ENCODE data around the gene PARD3B.
A peak's percentile ranks its signal among the peaks of the same experiment; 100 is the strongest.

Gene PARD3B

DNA sequence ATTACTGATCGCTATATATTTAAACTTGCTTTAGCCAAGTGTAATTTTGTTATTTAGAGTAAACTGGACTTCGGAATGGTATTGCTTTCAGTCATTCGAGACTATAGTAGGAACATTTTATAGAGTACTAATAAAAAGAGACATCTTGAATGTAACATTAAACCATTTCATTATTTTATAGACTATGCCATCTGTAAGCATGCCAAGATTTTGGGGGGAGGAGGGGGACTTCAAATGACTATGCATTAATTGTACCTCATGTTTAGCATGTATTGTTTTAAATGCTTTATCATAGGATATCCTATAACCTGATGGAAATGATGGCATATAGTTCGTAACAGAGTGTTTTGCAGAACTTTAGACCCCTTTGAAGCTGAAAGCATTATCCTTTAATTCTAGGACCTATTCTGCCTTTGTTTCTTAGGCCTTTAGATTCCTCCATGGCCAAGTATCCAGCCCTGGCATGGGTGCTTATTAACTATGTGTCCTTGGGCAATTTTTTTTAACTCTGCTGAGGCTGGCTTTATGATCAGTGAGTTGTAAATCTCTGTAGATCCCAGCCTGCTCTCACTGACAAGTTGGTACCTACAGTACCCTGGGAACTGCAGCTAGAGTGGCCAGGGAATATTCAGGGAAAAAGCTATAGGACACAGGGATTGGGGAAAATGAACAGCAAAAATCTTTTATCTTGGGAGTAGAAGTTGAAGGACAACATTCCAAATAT lies 93.4 kb downstream of the PARD3B start:
- Histone ChIP-seq H3K27me3 (replicated peaks) (no peaks in the 10 kb centered on the region), H3K36me3 (replicated peaks) (no peaks in the 10 kb centered on the region), H3K27ac (no peak overlapping the region), H3K4me3 (ENCODE audit: low read depth, low read length) (no peak overlapping the region)
- no peak for TF ChIP-seq CTCF (IDR thresholded peaks at IDR 0.05; ENCODE audit: low read depth, low read length, missing control alignments)
- no peak for DNase-seq
- in situ Hi-C loops (cut with HindIII; ENCODE audit: low pct_ligation_motif_present, low sequenced_read_pairs) = no loop called here

DNA sequence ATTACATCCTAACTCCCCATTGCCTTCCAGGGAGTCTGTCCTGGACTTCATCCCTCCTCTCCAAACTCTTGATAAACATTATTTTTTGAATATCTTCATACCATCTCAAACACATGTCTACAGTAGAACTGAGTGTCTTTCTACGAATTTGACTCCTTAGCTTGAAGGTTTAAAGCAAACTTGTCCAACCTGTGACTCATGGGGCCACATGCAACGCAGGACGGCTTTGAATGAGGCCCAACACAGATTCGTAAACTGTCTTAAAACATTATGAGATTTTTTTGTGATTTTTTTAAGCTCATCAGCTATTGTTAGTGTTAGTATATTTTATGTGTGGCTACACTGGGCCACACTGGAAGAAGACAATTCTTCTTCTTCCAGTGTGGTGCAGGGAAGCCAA lies 98.1 kb downstream of the PARD3B start:
- H3K27ac ChIP-seq = no peak overlapping the region
- no peak overlapping the region for H3K4me3 ChIP-seq (ENCODE audit: low read depth, low read length)
- no peak for TF ChIP-seq CTCF (IDR thresholded peaks at IDR 0.05; ENCODE audit: low read depth, low read length, missing control alignments)
- no peaks in the 10 kb centered on the region for H3K27me3 ChIP-seq (replicated peaks)
- in situ Hi-C loops (cut with HindIII; ENCODE audit: low pct_ligation_motif_present, low sequenced_read_pairs) = no loop called here
- H3K36me3 ChIP-seq (replicated peaks) = no peaks in the 10 kb centered on the region
- DNase-seq = no peak

- no peak for TF ChIP-seq CTCF (IDR thresholded peaks at IDR 0.05; ENCODE audit: low read depth, low read length, missing control alignments)
- in situ Hi-C loops (cut with HindIII; ENCODE audit: low pct_ligation_motif_present, low sequenced_read_pairs) = no loop called here
- DNase-seq = peak; percentile 46
- no peaks in the 10 kb centered on the region for H3K27me3 ChIP-seq (replicated peaks)
- H3K27ac ChIP-seq = peak overlapping the region; percentile 32
- no peaks in the 10 kb centered on the region for H3K36me3 ChIP-seq (replicated peaks)
- H3K4me3 ChIP-seq (ENCODE audit: low read depth, low read length) = no peak overlapping the region
These were observed 99.9 kb downstream of the PARD3B start for GRCh38 chr2:204645018-204645773.

DNA sequence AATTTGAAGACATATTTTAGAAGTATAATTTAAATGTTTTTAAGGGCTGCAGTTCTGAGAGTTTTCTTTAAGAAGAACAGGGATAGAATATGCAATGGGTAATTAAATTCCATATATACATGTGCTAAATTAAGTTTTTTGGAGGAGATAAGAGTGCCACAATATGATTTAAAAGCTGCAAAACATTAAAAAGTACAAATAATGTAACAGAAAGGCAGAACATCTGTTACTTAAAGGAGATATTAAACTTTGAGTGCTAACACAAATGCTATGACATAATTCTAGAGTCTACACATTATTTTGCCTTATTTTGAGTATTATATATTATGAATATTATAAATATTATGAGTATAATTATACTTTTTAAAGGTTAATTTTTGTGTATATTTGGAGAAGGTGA lies 102.4 kb downstream of the PARD3B start:
- no peak for TF ChIP-seq CTCF (IDR thresholded peaks at IDR 0.05; ENCODE audit: low read depth, low read length, missing control alignments)
- Histone ChIP-seq H3K4me3 (ENCODE audit: low read depth, low read length) (no peak overlapping the region), H3K36me3 (replicated peaks) (no peaks in the 10 kb centered on the region), H3K27me3 (replicated peaks) (no peaks in the 10 kb centered on the region), H3K27ac (no peak overlapping the region)
- in situ Hi-C loops (cut with HindIII; ENCODE audit: low pct_ligation_motif_present, low sequenced_read_pairs) = no loop called here
- no peak for DNase-seq

- Histone ChIP-seq H3K36me3 (replicated peaks) (no peaks in the 10 kb centered on the region), H3K27me3 (replicated peaks) (no peaks in the 10 kb centered on the region), H3K27ac (no peak overlapping the region), H3K4me3 (ENCODE audit: low read depth, low read length) (no peak overlapping the region)
- no peak for TF ChIP-seq CTCF (IDR thresholded peaks at IDR 0.05; ENCODE audit: low read depth, low read length, missing control alignments)
- in situ Hi-C loops (cut with HindIII; ENCODE audit: low pct_ligation_motif_present, low sequenced_read_pairs) = no loop called here
- DNase-seq = no peak
These were observed 105.3 kb downstream of the PARD3B start for GRCh38 chr2:204650611-204651010.

All from brain microvascular endothelial cell (primary cell).